Mesendoderm (in vitro differentiated cells): Measurements from ENCODE around the gene NOC2L.

ENCODE experiments used
- DNase-seq: peaks from one replicate; pipeline ENCODE4 v3.0.0; 2013
- H2AK5ac ChIP-seq: 2 replicates; pipeline ENCODE4 v1.6.1; 2013; ENCODE audit warnings: low read length, inconsistent platforms
- H2BK120ac ChIP-seq: 2 replicates; pipeline ENCODE4 v1.6.1; 2013; ENCODE audit warnings: low read depth, mild to moderate bottlenecking, low read length, moderate library complexity, mixed read lengths
- H2BK15ac ChIP-seq: replicated peaks from 2 replicates; pipeline ENCODE4 v1.6.1; 2013; ENCODE audit warnings: low read depth, mild to moderate bottlenecking, moderate library complexity
- H2BK5ac ChIP-seq: 2 replicates; pipeline ENCODE4 v1.6.1; 2013; ENCODE audit warnings: low read length, inconsistent platforms
- H3K18ac ChIP-seq: 2 replicates; pipeline ENCODE4 v1.6.1; 2013; ENCODE audit warnings: mild to moderate bottlenecking, low read length, mixed read lengths
- H3K23ac ChIP-seq: one replicate; pipeline ENCODE4 v1.6.1; 2013; ENCODE audit warnings: low read length
- H3K27ac ChIP-seq: 2 replicates; pipeline ENCODE4 v1.5.1; 2013; ENCODE audit warnings: low read depth, mild to moderate bottlenecking, inconsistent platforms, low read length, moderate library complexity
- H3K27me3 ChIP-seq: 2 replicates; pipeline ENCODE4 v1.6.1; 2013; ENCODE audit warnings: low read length, control low read depth, mild to moderate bottlenecking, inconsistent platforms; ENCODE audit not compliant: insufficient read depth, poor library complexity
- H3K36me3 ChIP-seq: 2 replicates; pipeline ENCODE4 v1.6.1; 2013; ENCODE audit warnings: low read length, inconsistent platforms; ENCODE audit not compliant: control insufficient read depth, insufficient read depth
- H3K4ac ChIP-seq: one replicate; pipeline ENCODE4 v1.6.1; 2013; ENCODE audit warnings: low read depth, mild to moderate bottlenecking, low read length, moderate library complexity
- H3K4me1 ChIP-seq: 2 replicates; pipeline ENCODE4 v1.6.1; 2013; ENCODE audit warnings: low read depth, low read length, inconsistent platforms; ENCODE audit not compliant: control insufficient read depth
- H3K4me2 ChIP-seq: 2 replicates; pipeline ENCODE4 v1.6.1; 2013; ENCODE audit warnings: low read length
- H3K4me3 ChIP-seq: 2 replicates; pipeline ENCODE4 v1.5.1; 2013; ENCODE audit warnings: mild to moderate bottlenecking, low read length
- H3K56ac ChIP-seq: one replicate; pipeline ENCODE4 v1.6.1; 2013; ENCODE audit warnings: low read length
- H3K79me1 ChIP-seq: 2 replicates; pipeline ENCODE4 v1.6.1; 2013; ENCODE audit warnings: low read length, inconsistent platforms
- H3K79me2 ChIP-seq: 2 replicates; pipeline ENCODE4 v1.6.1; 2013; ENCODE audit warnings: mild to moderate bottlenecking, low read length; ENCODE audit not compliant: control insufficient read depth, insufficient read depth
- H3K9ac ChIP-seq: 2 replicates; pipeline ENCODE4 v1.6.1; 2013; ENCODE audit warnings: low read length, inconsistent platforms
- H4K5ac ChIP-seq: one replicate; pipeline ENCODE4 v1.6.1; 2013; ENCODE audit warnings: low read length
- H4K8ac ChIP-seq: one replicate; pipeline ENCODE4 v1.6.1; 2013; ENCODE audit warnings: low read depth, mild to moderate bottlenecking, control low read depth, low read length, moderate library complexity
- WGBS: extraction: QIAGEN DNeasy Blood & Tissue Kit; methylation state at CpG from one replicate; pipeline ENCODE4 v1.1.7; 2013; ENCODE audit warnings: low lambda C conversion rate, missing lambda C conversion rate; ENCODE audit not compliant: insufficient coverage; ENCODE audit errors: extremely low coverage; 5-methylcytosine and 5-hydroxymethylcytosine counted together

The NOC2L gene

GRCh38 chr1:981491-981954 lies 22.5 kb upstream of the NOC2L start:
- no peak overlapping the region for H2BK15ac ChIP-seq
- H3K18ac ChIP-seq: no peak overlapping the region
- H4K8ac ChIP-seq: no peak overlapping the region
- H3K23ac ChIP-seq: no peak overlapping the region
- H2BK120ac ChIP-seq: no peak overlapping the region
- DNase-seq: no peak
- no peak overlapping the region for H2AK5ac ChIP-seq
- H3K56ac ChIP-seq: no peak overlapping the region
- H3K36me3 ChIP-seq: no peaks in the 10 kb centered on the region
- H3K4me2 ChIP-seq: no peak overlapping the region
- no peaks in the 10 kb centered on the region for H3K79me1 ChIP-seq
- H3K79me2 ChIP-seq: no peaks in the 10 kb centered on the region
- H3K4me3 ChIP-seq: no peak overlapping the region
- no peak overlapping the region for H3K27ac ChIP-seq
- H3K27me3 ChIP-seq: peaks cover 2% of the 10 kb centered on the region
- H4K5ac ChIP-seq: no peak overlapping the region
- H3K4me1 ChIP-seq: no peaks in the 10 kb centered on the region
- H3K4ac ChIP-seq: no peak overlapping the region
- no peak overlapping the region for H2BK5ac ChIP-seq
- WGBS: no CpG with 5 or more reads among the region's 21 CpGs
- H3K9ac ChIP-seq: no peak overlapping the region

GRCh38 chr1:980602-981395 lies 21.7 kb upstream of the NOC2L start:
- Histone ChIP-seq H2BK15ac (no peak overlapping the region), H3K27ac (no peak overlapping the region), H3K56ac (no peak overlapping the region), H3K79me1 (no peaks in the 10 kb centered on the region), H3K23ac (no peak overlapping the region), H2BK120ac (no peak overlapping the region), H3K4me1 (no peaks in the 10 kb centered on the region), H3K36me3 (no peaks in the 10 kb centered on the region), H2AK5ac (no peak overlapping the region), H3K9ac (no peak overlapping the region), H3K79me2 (no peaks in the 10 kb centered on the region), H3K27me3 (peaks cover 2% of the 10 kb centered on the region), H4K5ac (no peak overlapping the region), H2BK5ac (no peak overlapping the region), H3K4me2 (no peak overlapping the region), H3K4me3 (no peak overlapping the region), H4K8ac (no peak overlapping the region), H3K18ac (no peak overlapping the region), H3K4ac (no peak overlapping the region)
- DNase-seq: no peak
- WGBS: no CpG with 5 or more reads among the region's 35 CpGs

GRCh38 chr1:980137-980571 lies 21.1 kb upstream of the NOC2L start:
- no peak overlapping the region for H2BK120ac ChIP-seq
- H3K79me2 ChIP-seq: no peaks in the 10 kb centered on the region
- no peaks in the 10 kb centered on the region for H3K4me1 ChIP-seq
- H3K36me3 ChIP-seq: no peaks in the 10 kb centered on the region
- H3K18ac ChIP-seq: no peak overlapping the region
- no peak overlapping the region for H3K27ac ChIP-seq
- no peak overlapping the region for H3K23ac ChIP-seq
- WGBS: no CpG with 5 or more reads among the region's 13 CpGs
- no peak overlapping the region for H2AK5ac ChIP-seq
- H3K4ac ChIP-seq: no peak overlapping the region
- H3K9ac ChIP-seq: no peak overlapping the region
- H3K79me1 ChIP-seq: no peaks in the 10 kb centered on the region
- no peak overlapping the region for H3K4me3 ChIP-seq
- no peak overlapping the region for H3K4me2 ChIP-seq
- no peak overlapping the region for H4K5ac ChIP-seq
- H2BK5ac ChIP-seq: no peak overlapping the region
- no peak overlapping the region for H3K56ac ChIP-seq
- peaks cover 1% of the 10 kb centered on the region for H3K27me3 ChIP-seq
- H2BK15ac ChIP-seq: no peak overlapping the region
- no peak overlapping the region for H4K8ac ChIP-seq
- DNase-seq: no peak

DNA sequence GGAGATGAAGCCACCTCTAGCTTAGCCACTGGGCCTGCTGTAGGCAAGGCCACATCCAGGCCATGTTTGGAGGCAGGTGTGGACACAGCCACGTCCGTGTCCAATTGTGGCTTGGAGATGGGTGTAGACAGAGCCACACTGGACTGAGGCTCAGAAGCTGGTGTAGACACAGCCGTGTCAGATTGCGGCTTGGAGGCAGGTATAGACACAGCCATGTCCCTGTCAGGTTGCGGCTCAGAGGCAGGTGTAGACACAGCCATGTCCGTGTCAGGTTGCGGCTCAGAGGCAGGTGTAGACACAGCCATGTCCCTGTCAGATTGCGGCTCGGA lies 20.7 kb upstream of the NOC2L start:
- Histone ChIP-seq H3K18ac (no peak overlapping the region), H3K4ac (no peak overlapping the region), H3K4me3 (no peak overlapping the region), H4K5ac (no peak overlapping the region), H3K36me3 (no peaks in the 10 kb centered on the region), H3K4me1 (no peaks in the 10 kb centered on the region), H3K9ac (no peak overlapping the region), H3K27me3 (no peaks in the 10 kb centered on the region), H3K56ac (no peak overlapping the region), H3K79me1 (no peaks in the 10 kb centered on the region), H3K79me2 (no peaks in the 10 kb centered on the region), H2AK5ac (no peak overlapping the region), H3K4me2 (no peak overlapping the region), H4K8ac (no peak overlapping the region), H2BK5ac (no peak overlapping the region), H2BK15ac (no peak overlapping the region), H2BK120ac (no peak overlapping the region), H3K23ac (no peak overlapping the region), H3K27ac (no peak overlapping the region)
- no CpG with 5 or more reads among the region's 9 CpGs for WGBS
- no peak for DNase-seq

DNA sequence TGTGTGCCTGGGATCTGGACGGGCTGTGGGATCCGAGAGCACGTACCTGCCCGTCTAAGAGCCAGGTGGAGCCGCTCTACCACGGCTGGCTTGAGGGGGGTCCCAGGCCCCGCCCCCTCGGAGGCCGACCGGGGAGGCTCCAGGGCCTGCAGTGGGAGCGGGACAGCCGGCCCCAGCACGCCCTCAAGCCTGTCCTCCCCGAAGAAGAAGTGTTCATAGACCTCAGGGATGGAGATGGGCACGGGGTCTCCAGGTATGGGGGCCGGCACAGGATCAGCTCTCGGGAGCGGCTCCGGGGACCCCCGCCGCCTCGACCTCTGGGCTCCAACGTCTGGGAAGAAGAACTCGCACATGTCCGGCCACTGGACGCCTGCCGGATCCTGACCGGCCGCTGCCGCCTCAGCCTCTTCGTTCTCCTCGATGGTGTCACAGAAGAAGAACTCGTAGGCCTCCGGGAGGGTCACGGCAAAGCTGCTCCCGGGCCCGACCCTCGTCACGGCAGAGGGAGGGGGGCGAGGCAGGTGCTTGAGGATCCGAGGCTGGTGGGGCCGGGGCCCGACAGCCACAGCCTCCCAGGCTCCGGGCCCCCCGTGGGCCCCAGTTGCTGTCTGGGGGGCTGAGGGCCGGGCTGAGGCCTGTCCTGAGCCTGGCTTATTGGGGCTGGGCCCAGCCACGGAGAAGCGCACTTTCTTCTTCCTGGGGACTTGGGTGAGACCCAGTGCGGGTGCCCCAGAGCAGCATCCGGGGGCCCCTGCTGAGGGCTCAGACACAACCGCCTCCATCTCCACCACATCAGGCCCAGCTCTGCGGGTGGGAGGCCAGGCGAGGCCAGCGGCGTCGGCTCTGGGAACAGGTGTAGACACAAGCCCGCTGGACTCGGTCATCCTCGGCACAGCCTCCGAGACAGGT lies 20.0 kb upstream of the NOC2L start:
- Histone ChIP-seq H4K8ac (no peak overlapping the region), H3K79me2 (no peaks in the 10 kb centered on the region), H3K4ac (no peak overlapping the region), H3K27me3 (no peaks in the 10 kb centered on the region), H3K27ac (no peak overlapping the region), H3K79me1 (no peaks in the 10 kb centered on the region), H3K23ac (no peak overlapping the region), H2BK120ac (no peak overlapping the region), H3K18ac (no peak overlapping the region), H3K4me2 (no peak overlapping the region), H3K4me1 (no peaks in the 10 kb centered on the region), H2AK5ac (no peak overlapping the region), H2BK15ac (no peak overlapping the region), H2BK5ac (no peak overlapping the region), H3K4me3 (no peak overlapping the region), H3K9ac (no peak overlapping the region), H3K36me3 (no peaks in the 10 kb centered on the region), H3K56ac (no peak overlapping the region), H4K5ac (no peak overlapping the region)
- WGBS: no CpG with 5 or more reads among the region's 60 CpGs
- DNase-seq: no peak
